Naive thymus-derived CD4-positive, alpha-beta T cell (primary cell): ENCODE measurements around the gene SMYD2. TPM values are rescaled to one million over a fixed set of nuclear protein-coding genes. Genes with fewer than 3 reads are reported as not detected.
A peak's percentile ranks its signal among the peaks of the same experiment; 100 is the strongest.

ENCODE experiments used
- ATAC-seq: fragments of 150-1000 bp; cut with Tn5 transposase; 2 replicates; pipeline ENCODE4 v1.10.0; 2021; ENCODE audit warnings: mild to moderate bottlenecking, moderate library complexity
- CTCF ChIA-PET: fragments of 350-600 bp; sonication (Branson Sonifier 250); formaldehyde crosslinking; loops from one replicate; lab custom pipeline; 2021; ENCODE audit warnings: antibody characterized with exemption; lab: Charles Lee
- POLR2A ChIA-PET: fragments of 350-600 bp; sonication (Branson Sonifier 250); formaldehyde crosslinking; loops from one replicate; lab custom pipeline; 2021; ENCODE audit warnings: antibody characterized with exemption, inconsistent platforms; lab: Charles Lee
- DNase-seq, 9 donors: peaks; one replicate each; pipeline versions ENCODE4 v3.0.0 to v3.0.0-alpha.2; 2020 to 2022; ENCODE audit warnings: mixed read lengths in 1 of 9
- H3K27ac ChIP-seq: one replicate; pipeline ENCODE4 v1.7.0; 2013; ENCODE audit warnings: mild to moderate bottlenecking, low read depth, low read length, moderate library complexity
- H3K27me3 ChIP-seq, 2 donors: one replicate each; pipeline ENCODE4 v1.7.0; 2013; ENCODE audit warnings: low read length in 2 of 2, mild to moderate bottlenecking in 2 of 2, moderate library complexity in 2 of 2; ENCODE audit not compliant: control insufficient read depth in 2 of 2, insufficient read depth in 2 of 2
- H3K36me3 ChIP-seq, 3 experiments: 1 replicate in 2 of 3; 2 replicates in 1 of 3; pipeline ENCODE4 v1.7.0; 2013; ENCODE audit warnings: low read length in 3 of 3, mild to moderate bottlenecking in 3 of 3, moderate library complexity in 1 of 3; ENCODE audit not compliant: insufficient read depth in 3 of 3, control insufficient read depth in 2 of 3
- H3K4me1 ChIP-seq, 2 donors: one replicate each; pipeline ENCODE4 v1.7.0; 2013; ENCODE audit warnings: low read length in 2 of 2, mild to moderate bottlenecking in 2 of 2, moderate library complexity in 1 of 2; ENCODE audit not compliant: control insufficient read depth in 2 of 2, insufficient read depth in 2 of 2
- H3K4me3 ChIP-seq: 2 replicates; pipeline ENCODE4 v1.7.0; 2013; ENCODE audit warnings: mild to moderate bottlenecking, low read length
- H3K9me3 ChIP-seq, 3 experiments: 1 replicate in 2 of 3; 2 replicates in 1 of 3; pipeline ENCODE4 v1.7.0; 2013; ENCODE audit warnings: low read length in 3 of 3; ENCODE audit not compliant: control insufficient read depth in 2 of 3
- H3K27ac Mint-ChIP-seq, 9 donors: one replicate each; pipeline ENCODE4 v1.8.0; 2020 to 2022; ENCODE audit warnings: mixed read lengths in 9 of 9, mild to moderate bottlenecking in 8 of 9, moderate library complexity in 5 of 9, inconsistent platforms in 2 of 9
- H3K27me3 Mint-ChIP-seq, 5 donors: one replicate each; pipeline ENCODE4 v1.8.0; 2021 to 2022; ENCODE audit warnings: mixed read lengths in 5 of 5, mild to moderate bottlenecking in 1 of 5
- H3K36me3 Mint-ChIP-seq, 5 donors: one replicate each; pipeline ENCODE4 v1.8.0; 2020 to 2022; ENCODE audit warnings: mixed read lengths in 5 of 5, mild to moderate bottlenecking in 3 of 5, inconsistent platforms in 1 of 5
- H3K4me1 Mint-ChIP-seq, 7 donors: one replicate each; pipeline ENCODE4 v1.8.0; 2020 to 2022; ENCODE audit warnings: mixed read lengths in 7 of 7, mild to moderate bottlenecking in 3 of 7, inconsistent platforms in 1 of 7
- H3K4me3 Mint-ChIP-seq, 10 donors: one replicate each; pipeline ENCODE4 v1.8.0; 2020 to 2022; ENCODE audit warnings: mild to moderate bottlenecking in 10 of 10, mixed read lengths in 10 of 10, moderate library complexity in 6 of 10, inconsistent platforms in 2 of 10
- H3K9me3 Mint-ChIP-seq, 11 donors: one replicate each; pipeline ENCODE4 v1.8.0; 2020 to 2022; ENCODE audit warnings: mixed read lengths in 11 of 11, mild to moderate bottlenecking in 4 of 11, inconsistent platforms in 1 of 11, moderate library complexity in 1 of 11
- intact Hi-C, 2 donors: fragments of 100-400 bp; cut with micrococcal nuclease; formaldehyde crosslinking; loops; one replicate each; pipeline ENCODE4 v1.15.1; 2023
- polyA plus RNA-seq, 2 donors: library from polyadenylated mRNA; unstranded; fragments of 300-500 nt; fragmentation: Illumina TruSeq; gene quantifications; one replicate each; pipeline ENCODE4 v1.2.3, GENCODE V29; 2021
- total RNA-seq, 6 experiments: library from RNA in 5 of 6; stranded (reverse) in 5 of 6; gene quantifications; 1 replicate in 5 of 6; 2 replicates in 1 of 6; pipeline ENCODE4 v1.2.3 and lab custom pipeline; 2021 to 2026

The SMYD2 gene
- total and polyA plus RNA-seq, 7 experiments from 2014 or later = 24.3 to 55.0 (median 34.7) TPM

DNA sequence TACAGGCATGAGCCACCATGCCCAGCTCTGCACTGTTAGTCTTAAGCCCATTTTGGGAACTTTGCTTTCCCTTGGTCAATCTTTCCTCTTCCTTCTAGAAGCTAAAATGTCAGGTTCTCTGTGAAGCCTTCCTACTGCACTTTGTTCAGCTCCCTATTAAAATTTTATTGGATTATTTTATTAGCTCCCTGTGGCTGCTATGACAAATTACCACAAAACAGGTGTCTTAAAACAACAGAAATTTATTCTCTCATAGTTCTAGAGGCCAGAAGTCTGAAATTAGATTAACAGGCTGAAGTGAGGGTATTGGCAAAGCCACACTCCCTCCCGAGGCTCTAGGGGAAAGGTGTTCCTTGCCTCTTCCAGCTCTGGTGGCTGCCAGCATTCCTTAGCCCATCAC, 4.2 kb upstream of the SMYD2 start:
- H3K4me3 ChIP-seq = no peak overlapping the region
- peaks cover 0 to 10% (median 0%) of the 10 kb centered on the region in 5 donors for H3K27me3 Mint-ChIP-seq
- H3K9me3 ChIP-seq = no peaks in the 10 kb centered on the region
- peaks cover 0 to 20% (median 0%) of the 10 kb centered on the region in 11 donors for H3K9me3 Mint-ChIP-seq
- no peaks in the 10 kb centered on the region for H3K27me3 ChIP-seq
- H3K27ac Mint-ChIP-seq = peak overlapping the region in 1 of 9 donors; percentile 71
- peaks cover 0 to 3% (median 0%) of the 10 kb centered on the region in 5 donors for H3K36me3 Mint-ChIP-seq
- intact Hi-C loops = no loop called here
- CTCF ChIA-PET = interaction anchor here (2.1 to 2.3 kb wide), 2 partner anchors 15 to 54 kb away, joined by 5 to 11 read pairs; no protein-coding TSS in a partner anchor
- no peak for ATAC-seq
- no peaks in the 10 kb centered on the region for H3K36me3 ChIP-seq
- H3K4me1 Mint-ChIP-seq = peaks cover 7 to 29% (median 17%) of the 10 kb centered on the region in 7 donors
- peaks cover 3 to 10% of the 10 kb centered on the region in 2 donors for H3K4me1 ChIP-seq
- no peak overlapping the region for H3K4me3 Mint-ChIP-seq
- no peak for DNase-seq
- no peak overlapping the region for H3K27ac ChIP-seq
- POLR2A ChIA-PET = interaction anchor here (1.7 kb wide), 1 partner anchor 51 kb away, joined by 5 read pairs; no protein-coding TSS in a partner anchor

DNA sequence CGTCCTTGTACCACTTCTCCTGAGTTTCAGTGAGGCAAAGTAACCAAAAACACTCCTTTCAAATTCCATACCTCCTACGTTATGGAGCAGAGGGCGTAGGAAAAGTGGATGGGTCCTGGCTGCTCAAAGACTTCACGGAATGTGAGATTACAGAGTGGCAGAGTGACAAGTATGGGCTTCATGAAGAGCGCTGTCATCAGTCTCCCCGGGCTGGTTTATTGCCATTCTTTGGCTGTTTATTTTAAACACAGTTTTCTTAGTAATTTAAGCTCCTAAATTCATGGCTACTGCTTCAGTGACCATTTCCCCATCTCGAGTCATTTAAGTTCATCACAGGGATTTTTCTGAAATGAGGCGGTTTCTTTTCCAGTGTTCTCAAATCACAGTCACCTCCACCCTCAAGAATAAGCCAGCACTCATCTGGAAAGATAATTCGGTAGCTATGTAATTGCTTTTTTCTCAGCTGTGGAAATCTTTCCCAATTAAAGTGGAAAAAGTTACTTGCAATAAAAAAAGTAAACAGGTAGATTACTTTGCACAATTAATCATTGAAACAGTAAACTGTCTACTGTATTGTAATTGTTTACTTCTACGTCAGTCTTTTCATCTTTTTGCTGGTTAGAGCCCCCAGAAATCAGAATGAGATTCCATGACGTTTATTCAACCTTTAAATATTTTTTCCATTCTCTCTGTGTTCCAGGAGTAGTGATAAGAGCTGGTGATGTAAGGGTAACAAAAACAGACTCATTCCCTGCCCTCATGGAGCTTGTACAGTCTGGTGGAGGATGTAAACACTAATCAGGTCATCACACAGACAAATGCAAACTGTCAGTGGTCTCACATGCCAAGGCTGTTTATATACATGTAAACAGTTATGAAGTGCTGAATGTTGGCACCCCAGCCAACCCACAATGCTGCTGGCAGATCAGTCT, 3.0 kb upstream of the SMYD2 start:
- CTCF ChIA-PET = interaction anchor here (0.9 to 2.1 kb wide), 3 partner anchors 16 to 53 kb away, joined by 3 to 5 read pairs (median 3); no protein-coding TSS in a partner anchor
- Mint-ChIP-seq H3K27ac (peak overlapping the region in 7 of 9 donors; percentile 38 to 91 (median 71)), H3K9me3 (peaks cover 0 to 20% (median 0%) of the 10 kb centered on the region in 11 donors), H3K27me3 (no peaks in the 10 kb centered on the region), H3K4me1 (peaks cover 17 to 37% (median 29%) of the 10 kb centered on the region in 7 donors), H3K36me3 (peaks cover 0 to 3% (median 0%) of the 10 kb centered on the region in 5 donors), H3K4me3 (no peak overlapping the region)
- H3K9me3 ChIP-seq = no peaks in the 10 kb centered on the region
- ATAC-seq = no peak
- no peak overlapping the region for H3K27ac ChIP-seq
- H3K36me3 ChIP-seq = no peaks in the 10 kb centered on the region
- no peaks in the 10 kb centered on the region for H3K27me3 ChIP-seq
- POLR2A ChIA-PET = interaction anchor here (0.9 kb wide), 1 partner anchor 21 kb away, joined by 4 read pairs; no protein-coding TSS in a partner anchor
- H3K4me1 ChIP-seq = peaks cover 15 to 22% of the 10 kb centered on the region in 2 donors
- no peak overlapping the region for H3K4me3 ChIP-seq
- DNase-seq = no peak
- intact Hi-C loops = no loop called here

DNA sequence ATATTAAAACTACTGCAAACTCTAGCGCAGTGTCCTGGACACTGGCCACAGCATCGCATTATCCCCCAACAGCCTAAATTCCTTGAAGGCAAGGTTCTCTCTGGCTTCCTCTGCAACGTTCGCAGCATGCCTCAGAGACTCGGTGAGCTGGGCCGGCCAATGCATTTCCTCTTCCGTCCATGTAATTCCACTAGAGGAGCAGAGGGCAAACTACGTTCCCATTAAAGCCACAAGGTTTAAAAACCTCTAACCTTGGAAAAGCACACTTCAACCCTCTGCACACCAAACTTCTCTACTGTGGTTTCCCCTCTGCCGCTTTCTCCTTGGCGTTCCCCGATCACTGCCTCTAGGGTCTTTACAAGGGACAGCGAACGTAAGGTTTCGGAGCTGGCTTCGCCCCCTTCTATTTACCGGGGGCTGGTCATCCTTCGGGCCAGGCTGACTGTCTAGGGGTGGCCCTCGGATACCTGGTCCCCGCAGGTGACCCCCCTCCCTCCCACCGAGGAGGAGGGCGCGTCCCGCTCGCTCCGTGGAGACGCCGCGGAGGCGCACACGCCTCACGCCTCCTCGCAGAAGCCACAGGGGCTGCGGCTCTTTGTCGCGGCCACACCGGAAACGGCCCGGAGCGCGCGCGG, 456 bp upstream of the SMYD2 start:
- Histone ChIP-seq H3K4me1 (peaks cover 17 to 29% of the 10 kb centered on the region in 2 donors), H3K27ac (peak overlapping the region; percentile 82), H3K4me3 (peak overlapping the region; percentile 80), H3K36me3 (no peaks in the 10 kb centered on the region), H3K27me3 (no peaks in the 10 kb centered on the region), H3K9me3 (no peaks in the 10 kb centered on the region)
- peak overlapping the region; percentile 81 to 95 (median 91) for H3K27ac Mint-ChIP-seq
- intact Hi-C loops = loop anchor here (1.0 to 10.0 kb wide), 13 partner anchors 9 to 1996 kb away; partner anchors contain the start of genes CENPF (in 1 of the 2), PPP2R5A (in 1 of the 2) and PROX1 (in 1 of the 2)
- H3K27me3 Mint-ChIP-seq = no peaks in the 10 kb centered on the region
- peak in 1 of 9 donors; percentile 37 for DNase-seq
- peaks cover 30 to 58% (median 45%) of the 10 kb centered on the region in 7 donors for H3K4me1 Mint-ChIP-seq
- H3K4me3 Mint-ChIP-seq = peak overlapping the region; percentile 79 to 90 (median 87)
- POLR2A ChIA-PET = interaction anchor here (0.5 to 1.6 kb wide), 5 partner anchors 8 to 361 kb away, joined by 3 to 9 read pairs (median 4); no protein-coding TSS in a partner anchor
- peaks cover 0 to 10% (median 0%) of the 10 kb centered on the region in 11 donors for H3K9me3 Mint-ChIP-seq
- peak; percentile 1 for ATAC-seq
- CTCF ChIA-PET = interaction anchor here (1.2 kb wide), 1 partner anchor 47 kb away, joined by 4 read pairs; no protein-coding TSS in a partner anchor
- H3K36me3 Mint-ChIP-seq = peaks cover 0 to 3% (median 0%) of the 10 kb centered on the region in 5 donors

DNA sequence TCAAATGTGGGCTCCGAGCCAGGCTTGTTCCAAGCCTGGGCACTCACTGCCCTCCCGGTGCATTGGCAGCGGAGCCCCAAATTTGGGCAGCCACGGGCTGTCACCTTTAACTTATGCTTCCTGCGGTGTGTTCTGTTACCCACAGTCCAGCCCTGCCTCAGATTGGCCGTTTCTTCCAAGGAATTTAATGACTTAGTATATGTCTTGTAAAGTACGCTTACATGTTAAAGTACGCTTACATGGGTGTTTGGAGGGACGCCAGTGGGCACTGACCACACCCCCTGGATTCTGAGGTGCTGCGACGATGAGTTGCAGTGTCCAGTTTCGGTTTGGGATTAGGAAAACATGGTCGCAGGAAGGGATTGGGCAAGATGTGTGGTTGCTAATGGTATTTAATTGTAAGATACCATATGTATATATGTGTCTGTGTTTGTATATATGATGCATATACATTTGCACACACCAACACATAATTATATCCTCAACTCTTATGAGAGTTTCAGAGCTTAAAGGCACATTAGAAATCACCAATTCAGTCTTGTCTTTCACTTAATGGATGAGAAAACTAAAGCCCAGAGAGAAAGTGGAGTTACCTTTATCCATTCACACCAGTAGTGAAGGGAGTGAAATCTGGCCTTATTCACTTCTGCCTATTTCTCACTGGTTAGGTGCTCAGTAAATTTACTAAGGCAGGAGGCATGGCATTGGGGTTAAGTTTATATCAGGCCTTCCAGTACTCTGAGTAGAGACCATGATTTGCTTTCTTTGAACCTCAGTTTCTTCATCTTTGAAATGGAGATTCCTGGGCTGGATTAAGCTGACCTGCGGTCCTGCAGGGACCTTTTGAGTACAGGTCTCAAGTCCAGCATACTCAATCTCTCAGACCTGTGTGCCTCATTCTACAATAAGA, 1.0 kb downstream of the SMYD2 start:
- Histone ChIP-seq H3K9me3 (no peaks in the 10 kb centered on the region), H3K4me3 (peak overlapping the region; percentile 88), H3K27ac (peak overlapping the region; percentile 82), H3K4me1 (peaks cover 17 to 36% of the 10 kb centered on the region in 2 donors), H3K36me3 (no peaks in the 10 kb centered on the region), H3K27me3 (no peaks in the 10 kb centered on the region)
- intact Hi-C loops = loop anchor here (1.0 to 10.0 kb wide), 14 partner anchors 11 to 1997 kb away; partner anchors contain the start of genes CENPF (in 1 of the 2), PPP2R5A (in 1 of the 2) and PROX1 (in 1 of the 2)
- no peak for ATAC-seq
- Mint-ChIP-seq H3K4me3 (peak overlapping the region; percentile 77 to 98 (median 90)), H3K27ac (peak overlapping the region; percentile 0 to 93 (median 82)), H3K36me3 (peaks cover 0 to 3% (median 0%) of the 10 kb centered on the region in 5 donors), H3K9me3 (peaks cover 0 to 3% (median 0%) of the 10 kb centered on the region in 11 donors), H3K27me3 (no peaks in the 10 kb centered on the region), H3K4me1 (peaks cover 30 to 68% (median 45%) of the 10 kb centered on the region in 7 donors)
- DNase-seq = no peak
- ChIA-PET CTCF (interaction anchor here (1.3 kb wide), 1 partner anchor 46 kb away, joined by 7 read pairs; no protein-coding TSS in a partner anchor), POLR2A (no interaction called here)

DNA sequence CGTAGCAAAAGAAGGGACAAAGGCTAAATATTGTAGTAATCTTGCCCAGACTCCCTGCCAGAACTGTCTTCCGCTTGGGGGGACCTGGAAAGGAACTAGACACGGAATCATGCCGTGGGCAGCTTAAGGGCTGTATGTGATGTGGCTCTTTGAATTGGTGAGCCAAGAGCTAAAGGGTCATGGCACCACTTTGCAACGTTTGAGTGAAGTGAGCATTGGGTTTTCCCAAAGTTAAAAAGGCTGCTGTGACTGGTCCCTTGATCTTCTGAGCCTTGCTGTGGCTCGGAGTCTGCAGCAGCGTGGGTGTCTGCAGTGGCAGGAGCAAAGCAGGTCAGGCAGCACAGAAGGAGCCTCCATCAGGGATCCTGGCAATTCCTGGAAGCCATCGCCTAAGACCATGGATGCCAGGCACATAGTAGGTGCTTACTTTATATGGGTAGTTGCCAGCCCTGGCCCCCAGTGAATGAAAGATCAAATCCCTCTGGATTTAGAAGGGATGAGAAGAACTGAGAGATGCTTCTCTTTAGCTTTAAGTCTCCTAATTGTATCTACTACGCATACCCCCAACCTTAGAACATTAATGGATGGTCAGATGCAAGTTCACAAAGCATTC, 1.8 kb downstream of the SMYD2 start:
- peak overlapping the region; percentile 88 for H3K4me3 ChIP-seq
- Mint-ChIP-seq H3K36me3 (peaks cover 0 to 4% (median under 1%) of the 10 kb centered on the region in 5 donors), H3K9me3 (no peaks in the 10 kb centered on the region), H3K4me1 (peaks cover 30 to 70% (median 47%) of the 10 kb centered on the region in 7 donors), H3K27ac (peak overlapping the region in 8 of 9 donors; percentile 0 to 86 (median 79)), H3K27me3 (no peaks in the 10 kb centered on the region), H3K4me3 (peak overlapping the region; percentile 77 to 98 (median 90))
- H3K4me1 ChIP-seq = peaks cover 23 to 36% of the 10 kb centered on the region in 2 donors
- no peaks in the 10 kb centered on the region for H3K27me3 ChIP-seq
- H3K27ac ChIP-seq = no peak overlapping the region
- POLR2A ChIA-PET = interaction anchor here (0.9 kb wide), 1 partner anchor 10 kb away, joined by 4 read pairs; no protein-coding TSS in a partner anchor
- intact Hi-C loops = loop anchor here (1.0 to 10.0 kb wide), 7 partner anchors 21 to 1998 kb away; partner anchors contain the start of genes PPP2R5A (in 1 of the 2) and PROX1 (in 1 of the 2)
- ATAC-seq (no peak), DNase-seq (peak in 1 of 9 donors; percentile 13)
- H3K36me3 ChIP-seq = no peaks in the 10 kb centered on the region
- CTCF ChIA-PET = interaction anchor here (1.3 kb wide), 1 partner anchor 45 kb away, joined by 7 read pairs; no protein-coding TSS in a partner anchor
- no peaks in the 10 kb centered on the region for H3K9me3 ChIP-seq
